Psoas muscle (tissue), 8 donors: ENCODE measurements around the gene GSG1L2. TPM values are rescaled to one million over a fixed set of nuclear protein-coding genes. Genes with fewer than 3 reads are reported as not detected.

ENCODE experiments used
- ATAC-seq, 4 donors: fragments of 200-7000 bp; cut with Tn5 transposase; one replicate each; pipeline ENCODE4 v1.9.1; 2020; ENCODE audit warnings: moderate library complexity in 3 of 4, mild to moderate bottlenecking in 2 of 4
- DNase-seq, 2 donors: peaks; one replicate each; pipeline ENCODE4 v3.0.0-alpha.2; 2020
- H3K27ac ChIP-seq: fragments of 200-600 bp; one replicate; pipeline ENCODE4 v1.8.0; 2022
- H3K27me3 ChIP-seq, 3 donors: fragments of 200-600 bp in 1 of 3; one replicate each; pipeline versions ENCODE4 v1.6.1 to v1.8.0; 2013 to 2022; ENCODE audit warnings: low read length in 2 of 3, mild to moderate bottlenecking in 2 of 3, moderate library complexity in 1 of 3; ENCODE audit not compliant: insufficient read depth in 3 of 3
- H3K36me3 ChIP-seq, 2 donors: fragments of 200-600 bp in 1 of 2; one replicate each; pipeline versions ENCODE4 v1.6.1 to v1.8.0; 2013 to 2022; ENCODE audit warnings: low read depth in 1 of 2, mild to moderate bottlenecking in 1 of 2, moderate library complexity in 1 of 2; ENCODE audit not compliant: insufficient read depth in 1 of 2
- H3K4me1 ChIP-seq: fragments of 200-600 bp; one replicate; pipeline ENCODE4 v1.8.0; 2022
- H3K4me3 ChIP-seq: fragments of 200-600 bp; one replicate; pipeline ENCODE4 v1.8.0; 2022; ENCODE audit warnings: mild to moderate bottlenecking
- H3K9me3 ChIP-seq: fragments of 200-600 bp; one replicate; pipeline ENCODE4 v1.8.0; 2022
- WGBS, 3 donors: extraction: QIAGEN DNeasy Blood & Tissue Kit; methylation state at CpG; one replicate each; pipeline versions ENCODE4 v1.1.6 to v1.1.7; 2013; 5-methylcytosine and 5-hydroxymethylcytosine counted together
- intact Hi-C, 2 donors: fragments of 100-400 bp; cut with DNase I; formaldehyde crosslinking; loops; one replicate each; pipeline versions ENCODE4 v1.11.0 to v1.14.2; 2022
- polyA plus RNA-seq, 3 donors: library from polyadenylated mRNA; stranded (reverse); fragments of 200-250 nt; gene quantifications; one replicate each; pipeline ENCODE4 v1.2.3, GENCODE V29; 2013
- total RNA-seq, 4 donors: library from RNA; stranded (reverse); fragmentation: NEBNext Ultra II Directional in 2 of 4; extraction: Animal tissue kit (Norgen Biotek cat#: 25700) in 2 of 4; gene quantifications; one replicate each; pipeline versions ENCODE4 v1.2.1 to v1.2.4, GENCODE V29; 2021 to 2023
- TF ChIP-seq, protein P1 (sequence below): fragments of 200-600 bp; IDR thresholded peaks from one replicate; pipeline ENCODE4 v1.8.0; 2022; ENCODE audit warnings: antibody characterized with exemption
- donor health status: healthy with polysubstance abuse.
- donor health status: DM: no; HTN: no; CAD: no; lungs with moderate emphysema.
- donor health status: Bipolar disorder and iron deficiency.
- donor health status: healthy.
- donor health status: DM: yes; HTN: yes; CAD: no.
- donor health status: DM: no; HTN: no; CAD: no.
- donor health status: DM: no; HTN: no; CAD: no.
- donor health status: DM: yes; HTN: yes; CAD: no.

Gene GSG1L2
- total and polyA plus RNA-seq, 7 donors: not detected

DNA sequence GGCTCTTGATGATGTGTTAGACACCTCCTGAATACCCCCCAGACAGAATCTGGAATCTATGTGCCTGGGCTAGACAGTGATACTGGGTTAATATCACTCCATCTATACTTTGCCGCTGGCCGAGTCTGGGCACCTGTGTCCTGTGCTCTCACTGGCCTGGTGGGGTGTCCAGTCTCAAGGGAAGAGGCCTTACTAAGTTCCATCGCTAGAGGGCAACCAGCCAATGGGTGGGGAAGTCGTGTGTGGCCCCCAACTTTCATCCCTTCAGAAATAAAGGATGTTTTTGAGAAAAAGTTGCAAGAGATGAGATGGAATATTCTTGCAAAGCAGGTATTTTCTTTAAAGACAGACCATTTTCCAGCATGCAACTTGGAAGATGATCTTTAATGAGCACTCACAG, 2.2 kb upstream of the GSG1L2 start:
- DNase-seq (no peak), ATAC-seq (no peak)
- Histone ChIP-seq H3K27me3 (no peaks in the 10 kb centered on the region), H3K4me1 (no peaks in the 10 kb centered on the region), H3K36me3 (no peaks in the 10 kb centered on the region), H3K27ac (no peak overlapping the region), H3K4me3 (no peak overlapping the region), H3K9me3 (no peaks in the 10 kb centered on the region)
- intact Hi-C loops: loop anchor here in 1 of 2 donors (5.0 kb wide), 1 partner anchor 33 kb away; no protein-coding TSS in a partner anchor
- TF ChIP-seq, protein P1, sequence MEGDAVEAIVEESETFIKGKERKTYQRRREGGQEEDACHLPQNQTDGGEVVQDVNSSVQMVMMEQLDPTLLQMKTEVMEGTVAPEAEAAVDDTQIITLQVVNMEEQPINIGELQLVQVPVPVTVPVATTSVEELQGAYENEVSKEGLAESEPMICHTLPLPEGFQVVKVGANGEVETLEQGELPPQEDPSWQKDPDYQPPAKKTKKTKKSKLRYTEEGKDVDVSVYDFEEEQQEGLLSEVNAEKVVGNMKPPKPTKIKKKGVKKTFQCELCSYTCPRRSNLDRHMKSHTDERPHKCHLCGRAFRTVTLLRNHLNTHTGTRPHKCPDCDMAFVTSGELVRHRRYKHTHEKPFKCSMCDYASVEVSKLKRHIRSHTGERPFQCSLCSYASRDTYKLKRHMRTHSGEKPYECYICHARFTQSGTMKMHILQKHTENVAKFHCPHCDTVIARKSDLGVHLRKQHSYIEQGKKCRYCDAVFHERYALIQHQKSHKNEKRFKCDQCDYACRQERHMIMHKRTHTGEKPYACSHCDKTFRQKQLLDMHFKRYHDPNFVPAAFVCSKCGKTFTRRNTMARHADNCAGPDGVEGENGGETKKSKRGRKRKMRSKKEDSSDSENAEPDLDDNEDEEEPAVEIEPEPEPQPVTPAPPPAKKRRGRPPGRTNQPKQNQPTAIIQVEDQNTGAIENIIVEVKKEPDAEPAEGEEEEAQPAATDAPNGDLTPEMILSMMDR: no peak
- WGBS, 3 donors: 53 to 61% (median 55%) methylated on average over 4 of the region's 4 CpGs

DNA sequence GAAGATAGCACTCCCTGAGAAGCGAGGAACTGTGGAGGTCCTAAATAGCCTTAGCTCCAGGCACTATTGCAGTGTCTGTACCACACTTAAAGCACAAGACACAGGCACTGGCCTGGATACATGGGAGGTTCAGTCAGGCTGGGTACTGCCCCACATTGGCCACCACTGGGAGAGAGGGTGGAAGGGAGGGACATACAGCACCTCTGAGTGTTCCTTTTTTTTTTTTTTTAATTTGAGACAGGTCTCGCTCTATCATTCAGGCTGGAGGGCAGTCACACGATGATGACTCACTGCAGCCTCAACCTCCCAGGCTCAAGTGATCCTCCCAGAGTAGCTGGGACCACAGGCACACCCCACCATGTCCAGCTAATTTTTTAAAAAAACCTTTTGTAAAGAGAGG, 1.4 kb downstream of the GSG1L2 start:
- no peaks in the 10 kb centered on the region for H3K9me3 ChIP-seq
- TF ChIP-seq, protein P1: no peak
- intact Hi-C loops: loop anchor here in 1 of 2 donors (5.0 kb wide), 1 partner anchor 37 kb away; no protein-coding TSS in a partner anchor
- no peaks in the 10 kb centered on the region for H3K27me3 ChIP-seq
- H3K4me1 ChIP-seq: no peaks in the 10 kb centered on the region
- no peak for ATAC-seq
- H3K4me3 ChIP-seq: no peak overlapping the region
- 70 to 90% (median 88%) methylated on average over 3 of the region's 3 CpGs for WGBS, 3 donors
- H3K36me3 ChIP-seq: no peaks in the 10 kb centered on the region
- DNase-seq: no peak
- H3K27ac ChIP-seq: no peak overlapping the region

DNA sequence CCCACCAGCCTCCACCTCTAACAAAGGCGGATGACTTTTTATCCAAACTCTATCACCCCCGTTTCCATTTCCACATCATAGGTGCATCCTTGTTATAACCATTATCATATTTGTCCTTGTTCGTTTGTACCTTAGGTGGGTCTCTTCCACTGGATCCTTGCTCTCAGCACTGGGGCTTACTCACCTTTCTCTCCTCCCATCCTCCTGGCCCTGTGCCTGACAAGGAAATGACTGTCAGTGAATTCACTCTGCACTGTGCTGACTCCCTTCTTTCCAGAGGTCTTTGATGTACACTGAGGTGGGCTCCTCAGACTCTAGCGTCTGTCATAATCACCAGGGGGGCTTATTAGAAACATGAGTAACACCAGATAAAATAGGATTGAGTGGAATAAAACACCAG, 3.1 kb downstream of the GSG1L2 start:
- 73 to 78% (median 77%) methylated on average over 4 of the region's 4 CpGs for WGBS, 3 donors
- intact Hi-C loops: no loop called here
- TF ChIP-seq, protein P1: no peak

DNA sequence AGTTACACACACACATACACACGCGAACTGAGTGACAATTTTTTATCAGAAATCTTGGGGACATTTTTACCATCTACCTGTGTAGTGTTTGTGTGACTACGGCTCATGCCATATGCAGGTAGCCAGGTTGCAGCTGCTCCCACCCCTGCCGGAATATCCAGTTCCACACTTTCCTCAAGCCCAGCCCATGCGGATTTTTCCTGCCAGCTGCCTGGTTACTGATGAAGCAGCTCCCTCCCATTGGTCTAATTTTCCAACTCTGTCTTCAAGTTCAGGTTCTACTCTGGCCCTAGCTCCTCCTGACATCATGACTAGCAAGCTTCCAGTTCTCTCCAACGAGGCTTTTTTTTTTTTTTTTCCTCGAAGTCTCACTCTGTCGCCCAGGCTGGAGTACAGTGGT, 4.8 kb downstream of the GSG1L2 start:
- Histone ChIP-seq H3K27ac (no peak overlapping the region), H3K36me3 (no peaks in the 10 kb centered on the region), H3K4me1 (peaks cover 3% of the 10 kb centered on the region), H3K9me3 (no peaks in the 10 kb centered on the region), H3K4me3 (no peak overlapping the region), H3K27me3 (no peaks in the 10 kb centered on the region)
- ATAC-seq (peak; percentile 68 to 77 (median 74)), DNase-seq (no peak)
- 45 to 59% (median 47%) methylated on average over 7 to 8 of the region's 8 CpGs for WGBS, 3 donors
- TF ChIP-seq, protein P1: no peak
- intact Hi-C loops: no loop called here

More for the DNA sequence above, 3.1 kb downstream of the GSG1L2 start:
- ATAC-seq (no peak), DNase-seq (no peak)
- Histone ChIP-seq H3K4me3 (no peak overlapping the region), H3K36me3 (no peaks in the 10 kb centered on the region), H3K27ac (no peak overlapping the region), H3K4me1 (peaks cover 3% of the 10 kb centered on the region), H3K9me3 (no peaks in the 10 kb centered on the region), H3K27me3 (no peaks in the 10 kb centered on the region)

DNA sequence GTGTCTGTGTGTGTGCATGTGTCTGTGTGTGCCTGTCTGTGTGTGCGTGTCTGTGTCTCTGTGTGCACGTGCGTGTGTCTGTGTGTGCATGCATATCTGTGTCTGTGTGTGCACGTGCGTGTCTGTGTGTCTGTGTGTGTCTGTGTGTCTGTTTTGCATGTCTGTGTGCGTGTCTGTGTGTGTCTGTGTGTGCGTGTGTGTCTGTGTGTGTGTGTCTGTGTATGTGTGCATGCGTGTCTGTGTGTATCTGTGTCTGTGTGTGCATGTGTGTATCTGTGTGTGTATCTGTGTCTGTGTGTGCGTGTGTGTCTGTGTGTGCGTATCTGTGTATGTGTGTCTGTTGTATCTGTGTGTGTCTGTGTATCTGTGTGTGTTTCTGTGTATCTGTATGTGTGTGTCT, 5.4 kb downstream of the GSG1L2 start:
- no peak for DNase-seq
- intact Hi-C loops: no loop called here
- Histone ChIP-seq H3K27me3 (no peaks in the 10 kb centered on the region), H3K4me3 (no peak overlapping the region), H3K9me3 (no peaks in the 10 kb centered on the region), H3K27ac (no peak overlapping the region), H3K4me1 (peaks cover 3% of the 10 kb centered on the region), H3K36me3 (no peaks in the 10 kb centered on the region)
- TF ChIP-seq, protein P1: no peak
- WGBS, 3 donors: 83 to 86% (median 84%) methylated on average over 10 of the region's 10 CpGs
- no peak for ATAC-seq
